Mesenchymal stem cell (in vitro differentiated cells and primary cell): ENCODE results near the gene CIAO2A.
"Not testable (repeated sequence)": the region's sequence is repeated elsewhere in the genome, so short reads cannot be mapped to it uniquely, and the experiment has no call there.

Experiments used
- DNase-seq: peaks from one replicate; pipeline ENCODE4 v3.0.0-alpha.2; 2013
- H2AFZ ChIP-seq: one replicate; pipeline ENCODE4 v1.6.1; 2013; ENCODE audit warnings: low read depth, mild to moderate bottlenecking, control low read depth, inconsistent platforms, low read length, moderate library complexity
- H2AK5ac ChIP-seq: 2 replicates; pipeline ENCODE4 v1.6.1; 2013; ENCODE audit warnings: low read length, moderate library complexity, mild to moderate bottlenecking, inconsistent platforms; ENCODE audit not compliant: severe bottlenecking
- H2BK120ac ChIP-seq: one replicate; pipeline ENCODE4 v1.6.1; 2013; ENCODE audit warnings: low read depth, mild to moderate bottlenecking, inconsistent platforms, low read length, moderate library complexity
- H2BK12ac ChIP-seq, 2 experiments: one replicate each; pipeline ENCODE4 v1.6.1; 2013; ENCODE audit warnings: inconsistent platforms in 2 of 2, low read length in 2 of 2, mild to moderate bottlenecking in 2 of 2, moderate library complexity in 2 of 2, control low read depth in 1 of 2
- H2BK15ac ChIP-seq: one replicate; pipeline ENCODE4 v1.6.1; 2013; ENCODE audit warnings: mild to moderate bottlenecking, low read depth, inconsistent platforms; ENCODE audit not compliant: poor library complexity, severe bottlenecking
- H2BK5ac ChIP-seq: 2 replicates; pipeline ENCODE4 v1.6.1; 2013; ENCODE audit warnings: low read depth, mild to moderate bottlenecking, low read length, control low read depth, inconsistent platforms; ENCODE audit not compliant: poor library complexity, severe bottlenecking
- H3K14ac ChIP-seq, 2 experiments: one replicate each; pipeline ENCODE4 v1.6.1; 2013; ENCODE audit warnings: inconsistent platforms in 2 of 2, low read length in 2 of 2, control low read depth in 1 of 2, mild to moderate bottlenecking in 1 of 2, moderate library complexity in 1 of 2
- H3K18ac ChIP-seq, 2 experiments: one replicate each; pipeline ENCODE4 v1.6.1; 2013; ENCODE audit warnings: inconsistent platforms in 2 of 2, low read length in 2 of 2, control low read depth in 1 of 2, low read depth in 1 of 2, mild to moderate bottlenecking in 1 of 2
- H3K23ac ChIP-seq, 2 experiments: one replicate each; pipeline ENCODE4 v1.6.1; 2013; ENCODE audit warnings: inconsistent platforms in 2 of 2, low read length in 2 of 2, mild to moderate bottlenecking in 2 of 2, moderate library complexity in 2 of 2, control low read depth in 1 of 2
- H3K27ac ChIP-seq: 2 replicates; pipeline ENCODE4 v1.5.1; 2013; ENCODE audit warnings: mild to moderate bottlenecking, moderate library complexity, low read length, control low read depth, inconsistent platforms; ENCODE audit not compliant: poor library complexity, severe bottlenecking
- H3K27me3 ChIP-seq, 2 experiments: 2 replicates each; pipeline versions ENCODE4 v1.6.1 to v1.7.0; 2013; ENCODE audit warnings: low read length in 2 of 2, mild to moderate bottlenecking in 2 of 2, moderate library complexity in 2 of 2, control low read depth in 1 of 2, inconsistent platforms in 1 of 2; ENCODE audit not compliant: control insufficient read depth in 1 of 2, insufficient read depth in 1 of 2
- H3K36me3 ChIP-seq, 2 experiments: 2 replicates each; pipeline versions ENCODE4 v1.6.1 to v1.7.0; 2013; ENCODE audit warnings: low read length in 2 of 2, control low read depth in 1 of 2, inconsistent platforms in 1 of 2, low read depth in 1 of 2, mild to moderate bottlenecking in 1 of 2; ENCODE audit not compliant: insufficient read depth in 2 of 2, control insufficient read depth in 1 of 2
- H3K4ac ChIP-seq, 2 experiments: one replicate each; pipeline ENCODE4 v1.6.1; 2013; ENCODE audit warnings: inconsistent platforms in 2 of 2, low read length in 2 of 2, mild to moderate bottlenecking in 2 of 2, moderate library complexity in 2 of 2, control low read depth in 1 of 2, low read depth in 1 of 2
- H3K4me1 ChIP-seq: 2 replicates; pipeline ENCODE4 v1.6.1; 2013; ENCODE audit warnings: low read depth, low read length, control low read depth; ENCODE audit not compliant: control insufficient read depth, insufficient read depth
- H3K4me2 ChIP-seq: 2 replicates; pipeline ENCODE4 v1.6.1; 2013; ENCODE audit warnings: low read length, mild to moderate bottlenecking, inconsistent platforms; ENCODE audit not compliant: poor library complexity, severe bottlenecking
- H3K4me3 ChIP-seq, 2 experiments: 2 replicates each; pipeline versions ENCODE4 v1.5.1 to v1.7.0; 2013; ENCODE audit warnings: low read length in 2 of 2, mild to moderate bottlenecking in 2 of 2, control low read depth in 1 of 2, low read depth in 1 of 2; ENCODE audit not compliant: insufficient read depth in 1 of 2
- H3K79me1 ChIP-seq: replicated peaks from 2 replicates; pipeline ENCODE4 v1.6.1; 2013; ENCODE audit warnings: mild to moderate bottlenecking, control low read depth, low read length, inconsistent platforms; ENCODE audit not compliant: poor library complexity, severe bottlenecking
- H3K9ac ChIP-seq: 2 replicates; pipeline ENCODE4 v1.7.0; 2013; ENCODE audit warnings: mild to moderate bottlenecking, low read length, moderate library complexity
- H3K9me3 ChIP-seq: 2 replicates; pipeline ENCODE4 v1.7.0; 2013; ENCODE audit warnings: mild to moderate bottlenecking, low read length; ENCODE audit not compliant: control insufficient read depth
- H4K8ac ChIP-seq: one replicate; pipeline ENCODE4 v1.6.1; 2013; ENCODE audit warnings: inconsistent platforms, mild to moderate bottlenecking, low read length, moderate library complexity
- H4K91ac ChIP-seq: one replicate; pipeline ENCODE4 v1.6.1; 2013; ENCODE audit warnings: mild to moderate bottlenecking, low read length, inconsistent platforms
- WGBS: methylation state at CpG from one replicate; pipeline ENCODE4 v1.1.7; 2013; ENCODE audit warnings: mixed read lengths; 5-methylcytosine and 5-hydroxymethylcytosine counted together

The CIAO2A gene

GRCh38 chr15:64053674-64054073 lies 40.0 kb downstream of the CIAO2A start:
- not testable (repeated sequence) for H3K9me3 ChIP-seq, H4K91ac ChIP-seq, H3K23ac ChIP-seq, H3K79me1 ChIP-seq, DNase-seq, H2BK12ac ChIP-seq, H3K18ac ChIP-seq, H3K4me3 ChIP-seq, H2BK15ac ChIP-seq, H2AFZ ChIP-seq, H2BK120ac ChIP-seq, H3K4ac ChIP-seq, H3K4me1 ChIP-seq, H4K8ac ChIP-seq, H2BK5ac ChIP-seq, H3K36me3 ChIP-seq, H3K4me2 ChIP-seq, H3K9ac ChIP-seq, H3K27ac ChIP-seq, H3K14ac ChIP-seq, H2AK5ac ChIP-seq
- WGBS, result 93% methylated on average over 11 of the region's 12 CpGs
- peaks cover 8 to 14% of the 10 kb centered on the region in 2 experiments for H3K27me3 ChIP-seq

DNA sequence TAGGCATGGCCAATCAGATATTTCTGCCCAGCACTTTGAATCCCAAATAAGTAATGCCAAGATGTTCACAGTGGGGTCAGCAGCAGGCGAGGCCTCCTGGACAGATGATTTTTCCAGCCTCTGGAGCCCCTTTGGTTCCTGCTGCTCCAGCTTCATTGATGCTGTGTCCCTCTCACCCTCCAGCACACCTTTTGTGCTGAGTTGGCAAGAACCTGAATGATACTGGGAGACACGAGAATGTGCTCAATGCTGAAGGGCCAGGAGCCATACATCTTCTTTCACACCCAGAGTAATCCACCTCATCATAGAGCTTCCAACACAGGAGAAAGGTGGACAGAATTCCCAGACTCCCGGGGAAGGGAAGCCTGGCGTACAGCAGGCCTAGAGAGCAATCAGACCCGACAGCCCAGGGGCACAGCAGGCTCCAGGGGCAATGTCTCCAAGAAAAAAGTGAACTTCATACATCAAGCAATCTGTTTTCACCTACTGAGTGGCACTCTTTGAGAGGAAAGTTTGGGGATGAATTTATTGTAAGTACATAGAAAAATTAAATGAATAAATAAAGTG lies 40.6 kb downstream of the CIAO2A start:
- DNase-seq, result no peak
- Histone ChIP-seq H3K36me3 (no peaks in the 10 kb centered on the region), H2BK15ac (no peak overlapping the region), H3K27me3 (peaks cover 13 to 20% of the 10 kb centered on the region in 2 experiments), H2BK12ac (no peak overlapping the region), H2AFZ (no peak overlapping the region), H3K27ac (no peak overlapping the region), H3K18ac (no peak overlapping the region), H3K23ac (no peak overlapping the region), H4K91ac (no peak overlapping the region), H3K4ac (no peak overlapping the region), H3K79me1 (no peaks in the 10 kb centered on the region), H2BK5ac (no peak overlapping the region), H3K4me1 (peaks cover 7% of the 10 kb centered on the region), H3K4me3 (no peak overlapping the region), H2BK120ac (no peak overlapping the region), H3K9ac (no peak overlapping the region), H3K14ac (no peak overlapping the region), H4K8ac (no peak overlapping the region), H3K4me2 (no peak overlapping the region), H3K9me3 (no peaks in the 10 kb centered on the region), H2AK5ac (no peak overlapping the region)
- 94% methylated on average over 5 of the region's 5 CpGs for WGBS

DNA sequence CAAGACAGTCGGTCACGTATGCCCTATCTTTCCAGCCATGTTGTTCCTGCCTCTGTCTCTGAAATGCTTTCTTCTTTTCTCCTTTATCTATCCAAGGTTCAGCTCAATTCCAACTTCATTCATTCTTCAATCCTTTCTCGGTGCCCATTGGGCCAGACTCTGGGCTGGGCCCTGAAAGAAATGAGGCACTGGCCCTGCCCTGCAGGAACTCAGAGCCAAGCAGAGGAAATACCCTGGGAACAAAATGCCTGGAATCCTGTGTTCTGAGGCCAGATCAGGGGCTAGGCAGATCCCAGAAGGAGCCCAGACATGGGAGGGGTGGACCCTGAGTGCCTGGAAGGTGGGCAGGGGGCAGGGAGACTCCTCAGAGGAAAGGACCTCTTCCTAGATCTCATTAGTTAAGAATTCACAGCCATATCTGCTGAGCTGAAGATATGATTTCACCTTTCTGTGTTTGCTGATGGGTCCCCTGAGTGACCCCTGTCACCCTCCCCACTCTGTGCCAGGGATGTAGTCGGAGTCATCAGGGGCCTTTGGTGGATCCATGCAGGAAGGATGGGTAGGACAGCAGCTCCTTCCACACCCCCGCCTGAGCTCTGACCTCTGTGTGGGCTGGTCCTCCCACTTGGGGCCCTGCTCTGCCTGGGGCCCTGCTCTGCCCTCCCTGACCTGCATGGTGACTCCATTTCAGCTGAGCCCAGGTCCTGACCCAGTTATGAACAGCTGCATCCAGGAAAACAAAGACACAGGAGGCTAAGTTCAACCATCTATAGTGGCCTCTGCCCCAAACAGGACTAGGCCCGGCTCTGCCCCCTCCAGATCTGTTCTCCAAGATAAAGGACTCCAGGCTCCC lies 42.0 kb downstream of the CIAO2A start:
- no peak overlapping the region for H3K9ac ChIP-seq

DNA sequence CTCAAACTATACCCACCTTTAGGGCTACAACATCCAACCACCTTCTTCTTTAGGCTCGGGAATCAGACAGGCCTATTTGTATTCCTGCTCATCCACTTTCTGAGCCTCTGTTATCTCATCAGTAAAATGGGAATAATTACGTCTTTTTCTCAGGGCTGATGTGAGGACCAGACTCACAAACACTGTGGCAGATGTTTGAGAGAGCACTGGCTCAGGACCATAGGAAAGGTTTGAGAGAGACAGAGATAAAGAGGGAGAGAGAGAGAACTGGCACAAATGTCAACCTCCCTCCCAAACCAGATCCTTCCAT lies 42.6 kb downstream of the CIAO2A start:
- no peak overlapping the region for H2BK15ac ChIP-seq
- no peak overlapping the region for H3K4ac ChIP-seq
- H2BK12ac ChIP-seq, result no peak overlapping the region
- no peak for DNase-seq
- no peaks in the 10 kb centered on the region for H3K79me1 ChIP-seq
- H2BK120ac ChIP-seq, result no peak overlapping the region
- no peak overlapping the region for H3K9ac ChIP-seq
- no peak overlapping the region for H3K4me2 ChIP-seq
- H3K18ac ChIP-seq, result no peak overlapping the region
- no peak overlapping the region for H4K8ac ChIP-seq
- no peaks in the 10 kb centered on the region for H3K9me3 ChIP-seq
- 75% methylated on average over 2 of the region's 2 CpGs for WGBS
- no peaks in the 10 kb centered on the region for H3K36me3 ChIP-seq
- no peak overlapping the region for H3K27ac ChIP-seq
- no peak overlapping the region for H2AK5ac ChIP-seq
- no peak overlapping the region for H3K14ac ChIP-seq
- no peak overlapping the region for H3K23ac ChIP-seq
- no peak overlapping the region for H2BK5ac ChIP-seq
- no peak overlapping the region for H3K4me3 ChIP-seq
- no peak overlapping the region for H4K91ac ChIP-seq
- no peak overlapping the region for H2AFZ ChIP-seq
- peaks cover 12% of the 10 kb centered on the region for H3K4me1 ChIP-seq
- peaks cover 18 to 34% of the 10 kb centered on the region in 2 experiments for H3K27me3 ChIP-seq

More for the DNA sequence above, 42.0 kb downstream of the CIAO2A start:
- no peak overlapping the region for H2BK12ac ChIP-seq
- no peak overlapping the region for H3K14ac ChIP-seq
- no peaks in the 10 kb centered on the region for H3K36me3 ChIP-seq
- no peak overlapping the region for H3K27ac ChIP-seq
- H2BK5ac ChIP-seq, result no peak overlapping the region
- no peaks in the 10 kb centered on the region for H3K9me3 ChIP-seq
- peaks cover 18 to 34% of the 10 kb centered on the region in 2 experiments for H3K27me3 ChIP-seq
- H3K23ac ChIP-seq, result peak overlapping the region in 1 of 2 experiments; percentile 19
- H3K4me3 ChIP-seq, result no peak overlapping the region
- WGBS, result 92% methylated on average over 5 of the region's 6 CpGs
- no peak for DNase-seq
- H2BK15ac ChIP-seq, result no peak overlapping the region
- no peak overlapping the region for H2BK120ac ChIP-seq
- no peak overlapping the region for H3K4ac ChIP-seq
- H3K4me1 ChIP-seq, result peaks cover 10% of the 10 kb centered on the region
- H4K91ac ChIP-seq, result no peak overlapping the region
- H4K8ac ChIP-seq, result no peak overlapping the region
- H2AFZ ChIP-seq, result no peak overlapping the region
- H3K4me2 ChIP-seq, result no peak overlapping the region
- no peaks in the 10 kb centered on the region for H3K79me1 ChIP-seq
- H3K18ac ChIP-seq, result no peak overlapping the region
- H2AK5ac ChIP-seq, result no peak overlapping the region
